Panc1 (cell line): ENCODE measurements around the gene DLG4. TPM values are rescaled to one million over a fixed set of nuclear protein-coding genes. Genes with fewer than 3 reads are reported as not detected.

Experiments
- ATAC-seq: fragments of 200-7000 bp; cut with Tn5 transposase; 2 replicates; pipeline ENCODE4 v1.9.1; 2020; ENCODE audit warnings: mild to moderate bottlenecking, moderate library complexity
- BruUV-seq: library from RNA; stranded (reverse); fragments of 400-500 nt; replicated peaks from 2 replicates; lab custom pipeline; 2021; lab: Mats Ljungman, UMichigan
- CTCF ChIA-PET: fragments of 300-600 bp; sonication (Branson Sonifier 250); formaldehyde crosslinking; loops from one replicate; lab custom pipeline; 2022; ENCODE audit warnings: antibody characterized with exemption; lab: Charles Lee
- POLR2A ChIA-PET: fragments of 300-600 bp; sonication (Branson Sonifier 250); formaldehyde crosslinking; loops from one replicate; lab custom pipeline; 2022; ENCODE audit warnings: antibody characterized with exemption; lab: Charles Lee
- DNase-seq: peaks from one replicate; pipeline ENCODE4 v3.0.0-alpha.2; 2010; ENCODE audit warnings: low read depth, low spot score
- H3K27ac ChIP-seq: 2 replicates; pipeline ENCODE4 v1.5.1; 2011; ENCODE audit warnings: mild to moderate bottlenecking, low read length, inconsistent platforms
- H3K27me3 ChIP-seq: fragments of 200-500 bp; sonication (Bioruptor generic); 2 replicates; pipeline ENCODE4 v1.6.0; 2014; ENCODE audit warnings: low read length, inconsistent platforms; ENCODE audit not compliant: control insufficient read depth, insufficient read depth
- H3K36me3 ChIP-seq: fragments of 200-500 bp; sonication (Bioruptor generic); 2 replicates; pipeline ENCODE4 v1.5.1; 2014; ENCODE audit warnings: inconsistent platforms, mild to moderate bottlenecking, low read length, moderate library complexity; ENCODE audit not compliant: control insufficient read depth, insufficient read depth
- H3K4me1 ChIP-seq: 2 replicates; pipeline ENCODE4 v1.5.1; 2011; ENCODE audit warnings: inconsistent platforms, mild to moderate bottlenecking, low read length, moderate library complexity; ENCODE audit not compliant: control insufficient read depth, insufficient read depth
- H3K4me3 ChIP-seq, 2 experiments: 2 replicates each; pipeline ENCODE4 v1.5.1; 2011 to 2012; ENCODE audit warnings: low read depth in 2 of 2, low read length in 2 of 2, mild to moderate bottlenecking in 2 of 2, inconsistent platforms in 1 of 2, moderate library complexity in 1 of 2
- H3K9me3 ChIP-seq: fragments of 200-500 bp; sonication (Bioruptor generic); 2 replicates; pipeline ENCODE4 v1.5.1; 2014; ENCODE audit warnings: low read depth, mild to moderate bottlenecking, inconsistent platforms, low read length, moderate library complexity; ENCODE audit not compliant: control insufficient read depth, insufficient read depth
- CTCF ChIP-seq: fragments of 450-650 bp; IDR thresholded peaks from 2 replicates; pipeline ENCODE4 v1.5.1; 2017; ENCODE audit warnings: mild to moderate bottlenecking
- POLR2AphosphoS5 ChIP-seq: IDR thresholded peaks from 2 replicates; pipeline ENCODE4 v1.6.1; 2012; ENCODE audit warnings: mild to moderate bottlenecking, low read depth, low read length, moderate library complexity
- SIN3A ChIP-seq: IDR thresholded peaks from 2 replicates; pipeline ENCODE4 v1.6.1; 2012; ENCODE audit warnings: low read depth, mild to moderate bottlenecking, low read length, moderate library complexity, borderline replicate concordance; ENCODE audit not compliant: insufficient read depth
- TCF7L2 ChIP-seq: IDR thresholded peaks from 2 replicates; pipeline ENCODE4 v1.6.1; 2011; ENCODE audit warnings: mild to moderate bottlenecking, low read depth, low read length, inconsistent platforms
- in situ Hi-C: cut with HindIII; loops from 2 replicates; pipeline ENCODE4 v1.10.0; 2016; ENCODE audit warnings: low sequenced_read_pairs, low pct_unique_long_range_greater_than_20kb
- intact Hi-C: fragments of 100-400 bp; cut with micrococcal nuclease; formaldehyde crosslinking; loops from one replicate; pipeline ENCODE4 v1.10.0; 2022; ENCODE audit not compliant: unreplicated experiment
- total RNA-seq: library from RNA; stranded (reverse); gene quantifications from one replicate; pipeline ENCODE4 v1.2.1, GENCODE V29; 2021; ENCODE audit not compliant: unreplicated experiment
- TF ChIP-seq, protein P1 (sequence below), 2 experiments: IDR thresholded peaks; 2 replicates each; pipeline ENCODE4 v1.6.1; 2011 to 2012; ENCODE audit warnings: low read depth in 2 of 2, control low read depth in 1 of 2, low read length in 1 of 2, mild to moderate bottlenecking in 1 of 2, moderate library complexity in 1 of 2; ENCODE audit not compliant: insufficient read depth in 1 of 2

The DLG4 gene
- total RNA-seq, 1 experiment from 2014 or later = 32.4 TPM

GRCh38 chr17:7242717-7243452, 23.2 kb upstream of the DLG4 start:
- in situ Hi-C loops = no loop called here
- ATAC-seq (peak; percentile 57), DNase-seq (peak; percentile 91)
- ChIA-PET CTCF (interaction anchor here (0.7 kb wide), 1 partner anchor 207 kb away, joined by 3 read pairs; no protein-coding TSS in a partner anchor), POLR2A (no interaction called here)
- intact Hi-C loops = no loop called here
- Histone ChIP-seq H3K27ac (peak overlapping the region; percentile 99), H3K4me3 (peak overlapping the region; percentile 87 to 92), H3K9me3 (no peaks in the 10 kb centered on the region), H3K4me1 (peaks cover 14% of the 10 kb centered on the region), H3K27me3 (no peaks in the 10 kb centered on the region), H3K36me3 (peaks cover 7% of the 10 kb centered on the region)
- TF ChIP-seq SIN3A = peak; percentile 98; the same call in 1 of the 2 replicates
- peak; percentile 49; the same call in 1 of the 2 replicates for TF ChIP-seq TCF7L2
- no peak; the same call in 1 of the 2 replicates for TF ChIP-seq CTCF
- TF ChIP-seq POLR2AphosphoS5 = peak; percentile 92
- BruUV-seq = no TSS peak

GRCh38 chr17:7241783-7242716, 22.4 kb upstream of the DLG4 start, which contains the start of gene GABARAP:
TSS of gene GABARAP (minus strand) at chr17:7242449. CDS start at chr17:7242330, 119 bp downstream.
- intact Hi-C loops = no loop called here

More at GRCh38 chr17:7241783-7242716, 22.4 kb upstream of the DLG4 start, which contains the start of gene GABARAP:
- POLR2A ChIA-PET = no interaction called here
- H3K27ac ChIP-seq = peak within 1 kb of the TSS; percentile 99
- BruUV-seq = no TSS peak
- ATAC-seq (peak; percentile 13), DNase-seq (peak; percentile 74)
- peak within 1 kb of the TSS; percentile 87 to 92 for H3K4me3 ChIP-seq
- peaks cover 11% of the 10 kb centered on the region for H3K36me3 ChIP-seq
- TF ChIP-seq TCF7L2 (no peak), SIN3A (no peak), POLR2AphosphoS5 (no peak; the same call in 1 of the 2 replicates), CTCF (no peak)
- TF ChIP-seq, protein P1, sequence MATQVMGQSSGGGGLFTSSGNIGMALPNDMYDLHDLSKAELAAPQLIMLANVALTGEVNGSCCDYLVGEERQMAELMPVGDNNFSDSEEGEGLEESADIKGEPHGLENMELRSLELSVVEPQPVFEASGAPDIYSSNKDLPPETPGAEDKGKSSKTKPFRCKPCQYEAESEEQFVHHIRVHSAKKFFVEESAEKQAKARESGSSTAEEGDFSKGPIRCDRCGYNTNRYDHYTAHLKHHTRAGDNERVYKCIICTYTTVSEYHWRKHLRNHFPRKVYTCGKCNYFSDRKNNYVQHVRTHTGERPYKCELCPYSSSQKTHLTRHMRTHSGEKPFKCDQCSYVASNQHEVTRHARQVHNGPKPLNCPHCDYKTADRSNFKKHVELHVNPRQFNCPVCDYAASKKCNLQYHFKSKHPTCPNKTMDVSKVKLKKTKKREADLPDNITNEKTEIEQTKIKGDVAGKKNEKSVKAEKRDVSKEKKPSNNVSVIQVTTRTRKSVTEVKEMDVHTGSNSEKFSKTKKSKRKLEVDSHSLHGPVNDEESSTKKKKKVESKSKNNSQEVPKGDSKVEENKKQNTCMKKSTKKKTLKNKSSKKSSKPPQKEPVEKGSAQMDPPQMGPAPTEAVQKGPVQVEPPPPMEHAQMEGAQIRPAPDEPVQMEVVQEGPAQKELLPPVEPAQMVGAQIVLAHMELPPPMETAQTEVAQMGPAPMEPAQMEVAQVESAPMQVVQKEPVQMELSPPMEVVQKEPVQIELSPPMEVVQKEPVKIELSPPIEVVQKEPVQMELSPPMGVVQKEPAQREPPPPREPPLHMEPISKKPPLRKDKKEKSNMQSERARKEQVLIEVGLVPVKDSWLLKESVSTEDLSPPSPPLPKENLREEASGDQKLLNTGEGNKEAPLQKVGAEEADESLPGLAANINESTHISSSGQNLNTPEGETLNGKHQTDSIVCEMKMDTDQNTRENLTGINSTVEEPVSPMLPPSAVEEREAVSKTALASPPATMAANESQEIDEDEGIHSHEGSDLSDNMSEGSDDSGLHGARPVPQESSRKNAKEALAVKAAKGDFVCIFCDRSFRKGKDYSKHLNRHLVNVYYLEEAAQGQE (IDR thresholded peaks at IDR 0.05; ENCODE audit: insufficient read depth in 1 of 2, low read depth in 2 of 2, low read length in 1 of 2) = no peak
- no peaks in the 10 kb centered on the region for H3K27me3 ChIP-seq
- CTCF ChIA-PET = interaction anchor here (0.7 kb wide), 1 partner anchor 206 kb away, joined by 3 read pairs; no protein-coding TSS in a partner anchor
- peaks cover 18% of the 10 kb centered on the region for H3K4me1 ChIP-seq
- no peaks in the 10 kb centered on the region for H3K9me3 ChIP-seq
- in situ Hi-C loops = no loop called here
